NCI-H2107 treated with DMSO at 0.1 percent for 48 hours (cell line): ENCODE measurements around the gene SAMD4A.

Source experiments
- DNase-seq: peaks from one replicate; lab custom pipeline; 2025; ENCODE audit not compliant: unreplicated experiment; lab: John Stamatoyannopoulos, UW

The SAMD4A gene

DNA sequence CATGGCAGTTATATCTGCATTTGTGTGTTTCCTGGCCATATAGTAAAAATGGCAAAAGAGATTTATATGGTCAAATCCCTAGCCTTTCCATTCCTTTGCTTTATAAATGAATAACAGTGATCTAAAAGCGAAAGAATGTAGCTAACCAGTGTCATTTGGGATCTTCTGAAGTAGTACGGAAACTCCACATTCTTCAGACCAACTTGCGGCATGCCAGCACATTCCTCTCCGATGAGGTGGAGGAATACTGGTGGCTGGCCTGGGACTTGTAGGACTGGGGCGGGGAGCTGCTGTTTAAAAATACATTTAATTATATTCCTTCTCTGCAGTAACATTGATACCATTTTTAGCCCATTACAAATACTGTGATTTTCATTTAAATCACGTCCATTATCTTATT is 85.3 kb downstream of the SAMD4A start:
- no peak for DNase-seq

DNA sequence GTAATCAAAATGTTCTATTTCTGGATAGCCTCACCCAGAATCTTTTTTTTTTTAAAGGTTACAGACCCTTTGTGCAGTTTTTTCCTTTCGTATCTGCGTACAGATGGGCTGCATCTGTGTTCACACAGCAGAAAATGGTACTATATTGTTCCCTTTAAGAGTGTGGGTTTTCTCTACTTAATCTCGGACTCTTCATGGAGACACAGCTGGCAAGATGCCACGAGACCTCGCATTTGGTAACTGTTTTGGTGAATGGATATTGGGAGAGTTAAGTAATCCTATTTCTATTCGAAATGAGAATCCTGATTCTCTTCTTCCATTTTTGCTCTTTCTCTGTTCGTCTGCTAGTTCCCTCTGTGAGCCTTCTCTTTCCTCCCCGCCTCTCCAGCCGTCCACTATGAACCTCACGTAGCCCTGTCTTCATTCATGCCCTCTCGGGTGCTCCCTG is 85.7 kb downstream of the SAMD4A start:
- DNase-seq, result no peak

DNA sequence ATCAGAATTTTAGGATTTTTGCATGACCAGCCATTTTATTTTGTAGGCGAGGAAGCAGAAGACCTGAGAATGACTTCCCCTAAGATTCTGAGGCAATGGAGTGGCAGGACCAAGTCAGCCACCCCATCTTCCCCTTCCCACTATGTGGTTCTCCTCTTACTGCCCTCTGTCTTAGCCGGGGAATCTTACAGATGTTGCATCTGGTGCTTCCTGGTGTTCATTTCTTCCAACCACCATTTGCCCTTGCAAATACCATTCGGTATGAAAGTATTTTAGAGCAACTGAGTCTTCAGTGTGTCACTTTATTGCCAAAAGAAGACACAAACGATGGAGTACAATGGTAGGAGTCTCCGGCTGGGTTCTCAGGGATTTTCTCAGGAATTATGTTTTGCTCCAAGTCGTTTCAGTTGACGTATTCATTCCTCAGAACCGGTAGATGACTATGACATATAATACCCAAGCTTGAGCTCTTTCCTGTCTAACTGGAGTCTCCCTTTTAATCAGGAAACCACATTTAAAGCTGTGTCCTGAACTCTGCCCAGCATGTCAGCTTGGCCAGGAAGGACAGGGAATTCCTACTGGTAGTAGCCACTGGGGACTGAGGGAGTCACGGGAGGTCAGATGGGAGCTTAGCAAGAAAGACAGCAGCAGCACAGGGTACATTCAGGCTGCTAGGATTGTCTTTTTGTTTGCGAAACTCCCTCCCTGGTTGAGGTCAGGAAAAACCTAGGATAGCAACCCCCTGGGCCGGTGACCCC is 87.0 kb downstream of the SAMD4A start:
- no peak for DNase-seq

DNA sequence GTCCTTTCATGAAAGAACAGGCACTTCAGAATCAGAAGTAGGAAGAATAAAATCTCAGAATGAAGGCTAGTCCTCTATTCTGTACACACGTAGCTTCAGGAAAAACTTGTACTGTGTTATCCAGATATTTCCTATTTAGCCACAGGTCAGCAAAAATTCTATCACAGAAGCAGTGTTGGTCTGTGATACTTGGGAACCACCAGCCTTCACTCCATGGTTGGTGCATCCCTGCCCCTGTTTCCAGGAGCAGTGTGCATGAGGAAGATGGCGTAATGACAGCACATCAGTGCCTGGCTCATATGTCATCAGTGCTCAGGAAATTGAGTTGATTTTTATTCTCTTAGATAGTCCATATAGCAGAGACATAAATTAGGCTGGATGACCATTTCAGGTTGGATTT is 87.7 kb downstream of the SAMD4A start:
- DNase-seq, result no peak

DNA sequence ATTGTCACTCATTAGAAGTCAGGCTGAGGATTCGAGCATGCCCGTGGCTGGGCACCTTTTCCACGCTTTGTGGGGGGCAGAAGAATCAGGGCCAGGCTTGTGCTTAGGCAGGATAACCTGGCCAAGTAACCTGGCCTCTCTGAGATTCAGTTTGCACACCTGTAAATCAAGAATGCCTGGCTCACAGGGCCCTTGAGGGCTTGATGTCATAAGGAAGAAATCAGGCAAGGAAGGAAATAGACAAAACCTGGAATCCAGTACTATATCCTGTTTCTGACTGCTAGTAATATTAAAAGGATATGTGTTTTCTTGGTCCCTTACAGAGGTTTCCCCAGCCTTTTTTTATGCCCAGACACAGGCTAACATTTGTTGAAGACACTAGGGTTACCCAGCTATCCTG is 91.9 kb downstream of the SAMD4A start:
- DNase-seq, result no peak

DNA sequence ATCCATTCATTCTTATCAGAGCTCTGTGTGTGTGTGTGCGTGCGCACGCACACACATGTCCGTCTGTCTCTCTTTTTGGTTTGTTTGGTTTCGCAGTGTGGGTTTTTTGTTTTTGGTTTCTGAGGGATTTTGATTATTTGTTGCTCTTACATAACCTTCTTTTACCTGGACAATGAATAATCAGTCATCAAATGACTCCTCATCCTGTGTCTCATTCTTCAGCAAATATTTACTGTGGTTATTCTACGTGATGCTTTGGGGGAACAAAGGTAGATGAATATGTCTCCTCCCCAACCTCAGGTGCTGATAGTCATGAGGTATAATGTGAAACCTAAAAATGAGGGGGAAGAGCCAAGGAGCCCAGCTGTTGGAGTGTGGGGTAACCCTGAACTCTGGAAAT is 92.4 kb downstream of the SAMD4A start:
- DNase-seq, result no peak

DNA sequence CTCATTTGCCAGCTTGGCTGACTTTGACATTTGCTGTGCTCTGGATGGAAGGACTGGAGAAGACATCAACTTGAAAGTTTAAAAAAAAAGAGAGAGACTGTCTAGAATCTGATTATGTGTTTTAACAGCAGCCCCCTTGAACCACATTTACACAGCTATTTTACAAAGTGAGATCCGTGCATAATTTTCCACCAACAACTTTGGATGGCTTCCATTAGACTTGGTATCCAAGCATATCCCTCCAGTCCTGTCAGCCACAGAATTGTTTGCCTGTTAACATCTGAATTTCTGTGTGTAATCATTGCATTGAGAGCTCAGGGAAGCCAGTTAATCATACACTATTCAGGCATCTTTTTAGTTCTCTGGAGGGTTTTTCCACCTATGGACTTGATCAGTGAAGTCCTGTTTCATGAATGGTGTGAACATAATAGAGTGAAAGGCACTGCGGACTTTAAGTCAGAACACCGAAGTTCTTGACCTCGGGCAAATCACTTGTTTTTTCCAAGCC is 93.7 kb downstream of the SAMD4A start:
- no peak for DNase-seq

DNA sequence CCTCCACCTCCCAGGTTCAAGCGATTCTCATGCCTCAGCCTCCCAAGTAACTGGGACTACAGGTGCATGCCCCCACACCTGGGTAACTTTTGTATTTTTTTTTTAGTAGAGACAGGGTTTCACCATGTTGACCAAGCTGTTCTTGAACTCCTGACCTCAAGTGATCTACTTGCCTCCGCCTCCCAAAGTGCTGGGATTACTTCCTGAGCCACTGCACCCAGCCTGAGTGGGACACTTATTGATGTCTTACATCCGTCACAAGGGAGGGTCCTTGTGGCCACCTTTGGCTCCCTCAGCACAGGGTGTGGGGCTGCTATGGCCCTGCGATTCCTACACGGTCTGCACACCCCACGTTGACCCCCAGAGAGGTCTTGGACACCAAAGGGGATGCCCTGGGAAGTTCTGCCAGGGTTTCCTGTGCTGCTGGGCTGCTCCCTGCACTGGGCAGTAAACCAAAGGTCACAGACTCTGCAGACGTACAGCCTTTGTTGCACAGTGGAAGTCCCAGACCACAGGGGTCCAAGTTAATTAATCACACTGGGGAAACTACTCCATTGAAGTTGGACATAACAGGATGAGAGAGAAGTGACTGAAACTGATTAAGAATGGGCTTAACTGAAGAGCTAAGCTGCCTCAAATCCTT is 95.7 kb downstream of the SAMD4A start:
- no peak for DNase-seq

DNA sequence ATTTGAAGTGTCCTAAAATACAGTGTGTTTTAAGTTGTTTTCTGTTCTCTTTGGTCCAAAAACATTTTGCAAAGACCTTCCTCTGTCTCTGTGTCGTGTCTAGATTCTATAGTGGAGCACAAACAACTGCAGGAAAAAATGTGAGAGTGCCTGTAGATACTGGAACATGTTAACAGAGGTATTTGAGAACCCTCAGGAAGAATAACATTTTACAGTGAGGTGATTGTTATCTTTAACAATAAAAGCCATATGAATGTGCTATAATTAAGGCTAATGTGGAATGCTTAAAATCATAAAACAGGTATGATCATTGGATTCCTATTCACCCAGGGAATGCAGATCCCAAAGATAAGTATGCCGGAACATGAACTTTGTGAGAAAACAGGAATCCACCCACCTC is 98.0 kb downstream of the SAMD4A start:
- DNase-seq, result no peak

DNA sequence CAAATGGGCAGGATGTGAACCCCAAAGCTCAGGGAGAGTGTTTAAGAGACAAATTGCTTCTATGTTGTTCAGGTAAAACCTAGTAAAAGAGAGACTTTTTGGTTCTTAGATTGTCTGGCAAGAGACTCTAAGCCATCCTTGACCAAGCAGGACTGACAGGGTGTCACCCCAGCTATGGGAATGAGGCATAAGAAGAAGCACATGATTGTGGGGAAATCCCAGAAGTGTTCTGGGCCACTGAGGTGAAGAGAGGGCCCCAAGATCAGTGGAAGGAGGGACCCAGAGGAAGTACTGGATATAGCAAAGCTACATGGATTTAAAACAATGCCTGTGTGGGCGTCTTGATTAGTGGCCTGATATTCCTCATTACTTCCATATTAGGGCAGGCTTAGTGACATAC is 99.0 kb downstream of the SAMD4A start:
- DNase-seq, result no peak

DNA sequence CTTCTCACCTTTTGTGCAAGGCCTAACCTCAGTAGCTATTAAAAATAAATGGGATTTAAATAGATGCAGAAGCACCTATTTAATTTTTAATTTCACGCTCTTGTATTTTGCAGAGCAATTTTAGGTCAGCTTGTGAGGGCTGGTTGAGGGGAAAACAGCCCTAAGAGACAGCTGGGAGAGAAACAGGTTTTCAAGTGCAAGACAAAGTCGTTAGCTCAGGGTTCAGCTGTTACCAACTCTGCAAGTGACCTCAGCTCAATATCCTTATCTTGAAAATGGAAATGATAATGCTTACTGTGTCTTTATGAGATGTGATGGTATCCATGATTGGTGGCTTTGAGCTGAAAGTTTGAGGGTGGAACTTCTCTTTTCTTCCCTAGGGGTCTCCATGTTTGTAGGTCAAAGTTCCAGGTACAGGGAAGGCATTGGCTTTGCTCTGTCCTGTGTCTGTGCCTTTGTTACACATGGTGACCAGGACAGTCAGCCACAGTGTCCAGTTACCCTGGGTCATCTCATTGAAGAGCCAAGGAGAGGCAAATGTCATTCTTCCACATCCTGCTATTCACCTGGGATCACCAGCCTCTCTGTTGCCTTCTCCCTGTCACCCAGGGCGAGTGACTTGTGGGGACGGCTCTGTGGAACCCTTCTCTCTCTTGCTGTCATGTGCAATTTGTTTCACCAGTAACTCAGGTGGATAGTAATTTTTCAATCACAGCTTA is 100.3 kb downstream of the SAMD4A start:
- no peak for DNase-seq

DNA sequence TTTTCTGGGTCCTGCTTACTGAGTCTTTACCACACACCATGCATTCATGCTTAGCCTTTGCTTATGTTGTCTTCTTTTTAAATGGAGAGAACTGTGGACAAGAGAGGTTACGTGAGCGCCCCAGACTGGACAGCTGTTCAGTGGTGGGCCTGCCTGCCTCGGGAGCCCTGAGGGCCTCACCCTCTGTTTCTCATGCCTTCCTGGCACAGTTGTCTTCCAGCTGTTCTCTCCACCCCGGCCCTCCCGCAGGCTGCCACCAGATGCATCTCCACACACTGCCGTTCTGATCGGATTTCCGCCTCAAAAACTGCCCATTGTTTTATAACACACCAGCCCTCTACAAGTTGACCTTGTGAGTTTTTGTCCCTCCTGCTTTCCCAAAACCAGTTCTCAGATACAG is 100.8 kb downstream of the SAMD4A start:
- DNase-seq, result no peak

DNA sequence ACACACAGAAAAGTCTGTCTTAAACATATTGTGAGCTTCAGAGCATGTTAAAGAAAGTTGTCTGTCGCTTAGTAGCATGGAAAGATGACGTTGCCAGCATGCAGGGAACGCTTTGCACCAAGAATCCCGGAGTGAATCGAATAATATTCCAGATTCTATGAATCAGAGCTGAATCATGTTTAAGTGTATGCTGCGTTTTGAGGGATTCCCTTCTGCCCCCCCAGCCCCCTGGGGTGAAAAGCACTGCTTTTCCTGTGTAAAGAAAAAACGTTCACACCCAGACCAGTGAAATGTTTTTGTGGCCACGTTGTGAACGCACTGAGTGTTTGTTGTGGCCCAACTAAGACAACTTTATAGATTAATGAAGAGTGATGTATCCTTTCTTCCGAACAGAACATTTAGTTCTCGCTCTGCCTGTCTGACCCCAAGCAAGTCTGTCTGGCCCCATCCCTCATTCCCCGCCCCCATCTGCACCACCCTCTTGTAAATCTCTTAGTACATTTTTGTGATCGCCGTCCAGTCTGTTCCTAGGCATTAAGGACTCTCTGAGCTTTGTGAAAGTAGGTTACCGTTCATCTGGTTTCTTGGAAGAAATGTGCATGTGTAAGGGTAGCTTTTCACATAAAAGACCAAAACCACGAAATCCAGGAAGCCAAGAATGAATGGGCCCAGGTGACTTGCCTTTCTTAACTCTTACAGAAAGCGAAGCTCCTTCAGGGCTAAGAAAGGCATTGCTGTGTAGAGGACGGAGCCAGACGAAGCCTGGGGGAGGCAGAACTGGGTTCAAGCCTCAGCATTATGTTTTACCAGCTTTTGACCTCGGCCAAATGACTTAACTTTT is 103.0 kb downstream of the SAMD4A start:
- no peak for DNase-seq

DNA sequence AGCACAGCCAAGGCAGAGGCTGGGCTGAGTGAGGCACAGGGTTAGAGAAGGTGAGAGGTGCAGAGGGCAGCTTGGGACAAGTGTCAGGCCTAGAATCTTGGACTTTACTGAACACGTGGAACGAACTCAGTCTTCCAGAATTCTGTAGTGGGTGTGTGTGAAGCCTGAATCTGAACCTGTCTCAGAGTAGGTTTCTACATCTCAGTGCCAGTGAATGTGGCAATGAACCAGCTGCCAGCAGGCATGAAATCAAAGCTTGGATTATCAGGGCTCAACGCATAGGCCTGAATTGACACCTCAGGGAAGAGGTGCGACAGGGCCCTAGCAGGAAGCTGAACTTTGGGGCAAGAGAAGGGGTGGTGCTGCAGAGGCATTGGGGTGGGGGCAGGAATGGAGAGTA is 104.6 kb downstream of the SAMD4A start:
- DNase-seq, result no peak

DNA sequence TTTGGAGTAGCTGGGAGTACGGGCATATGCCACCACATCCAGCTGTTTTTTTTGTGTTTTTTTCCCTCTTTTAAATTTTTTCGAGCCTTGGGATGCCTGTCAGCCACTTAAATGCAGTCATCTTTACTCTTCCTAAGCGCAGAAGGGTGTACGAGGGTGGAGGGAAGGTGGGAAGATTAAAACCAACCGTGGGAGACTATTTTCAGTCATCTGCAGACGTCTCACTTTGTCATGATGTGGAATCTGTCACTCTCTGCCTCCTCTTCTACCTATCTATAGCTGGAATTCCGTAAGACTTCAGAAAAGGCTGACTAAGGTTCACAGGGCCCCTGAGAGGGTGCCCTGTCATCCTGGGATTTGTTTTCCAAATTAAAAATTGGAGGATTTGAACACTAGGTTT is 105.3 kb downstream of the SAMD4A start:
- no peak for DNase-seq

DNA sequence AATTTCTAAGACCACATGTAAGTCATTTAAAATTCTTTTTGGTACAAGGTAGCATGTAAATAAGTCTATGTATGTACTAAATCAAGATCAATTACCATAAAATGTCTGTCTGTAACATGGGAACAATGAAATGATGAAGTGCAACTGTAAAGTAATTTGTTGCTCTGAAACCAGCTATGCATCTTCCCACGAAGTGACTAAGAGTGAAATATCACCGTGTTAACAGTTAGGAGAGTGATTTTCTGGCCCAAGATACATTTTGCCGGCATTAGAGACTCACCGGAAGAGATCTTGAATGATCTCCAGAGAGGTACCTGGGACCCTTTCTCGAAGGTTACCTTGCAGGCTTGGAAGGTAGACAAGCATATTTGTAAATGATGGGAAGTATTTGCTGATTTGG is 105.8 kb downstream of the SAMD4A start:
- DNase-seq, result no peak

DNA sequence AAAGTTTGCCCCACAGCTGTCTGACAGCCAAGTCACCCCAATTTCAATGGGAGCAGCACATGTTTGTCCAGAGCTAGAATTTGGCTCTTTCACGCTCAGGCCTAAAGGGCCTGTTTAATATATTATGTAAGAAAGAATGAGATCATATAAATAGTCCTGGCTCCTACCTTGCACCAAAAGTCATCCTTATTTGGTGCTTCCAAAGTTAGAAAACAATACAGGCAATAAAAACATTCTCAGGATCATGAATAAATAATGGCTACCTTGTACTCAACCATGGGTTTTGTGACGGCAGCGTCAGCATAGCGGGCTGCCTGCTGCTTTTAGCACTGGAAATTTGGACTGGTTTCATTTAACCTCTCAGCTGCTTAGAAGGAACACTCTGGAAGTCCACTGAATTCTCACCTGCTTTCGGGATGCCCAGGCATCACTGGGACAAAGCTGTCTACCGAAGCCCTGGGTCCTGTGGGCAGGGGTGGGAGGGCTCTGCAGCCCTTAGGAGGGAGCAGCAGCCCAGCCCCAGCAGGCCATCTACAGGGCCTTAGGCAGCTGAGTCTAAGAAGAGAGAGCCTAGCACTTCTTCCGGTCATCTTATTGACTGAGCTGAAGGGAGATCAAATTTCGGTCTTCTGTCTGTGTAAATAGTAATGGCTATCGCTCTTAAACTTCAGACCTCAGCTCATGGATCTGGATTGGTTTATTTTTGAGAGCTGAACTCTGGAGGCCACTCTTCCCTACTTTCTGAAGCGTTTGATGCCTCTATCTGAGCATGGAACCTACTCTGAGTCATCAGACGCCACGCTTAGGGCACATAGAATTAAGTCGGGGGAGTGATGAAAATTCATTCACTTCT is 106.5 kb downstream of the SAMD4A start:
- no peak for DNase-seq

DNA sequence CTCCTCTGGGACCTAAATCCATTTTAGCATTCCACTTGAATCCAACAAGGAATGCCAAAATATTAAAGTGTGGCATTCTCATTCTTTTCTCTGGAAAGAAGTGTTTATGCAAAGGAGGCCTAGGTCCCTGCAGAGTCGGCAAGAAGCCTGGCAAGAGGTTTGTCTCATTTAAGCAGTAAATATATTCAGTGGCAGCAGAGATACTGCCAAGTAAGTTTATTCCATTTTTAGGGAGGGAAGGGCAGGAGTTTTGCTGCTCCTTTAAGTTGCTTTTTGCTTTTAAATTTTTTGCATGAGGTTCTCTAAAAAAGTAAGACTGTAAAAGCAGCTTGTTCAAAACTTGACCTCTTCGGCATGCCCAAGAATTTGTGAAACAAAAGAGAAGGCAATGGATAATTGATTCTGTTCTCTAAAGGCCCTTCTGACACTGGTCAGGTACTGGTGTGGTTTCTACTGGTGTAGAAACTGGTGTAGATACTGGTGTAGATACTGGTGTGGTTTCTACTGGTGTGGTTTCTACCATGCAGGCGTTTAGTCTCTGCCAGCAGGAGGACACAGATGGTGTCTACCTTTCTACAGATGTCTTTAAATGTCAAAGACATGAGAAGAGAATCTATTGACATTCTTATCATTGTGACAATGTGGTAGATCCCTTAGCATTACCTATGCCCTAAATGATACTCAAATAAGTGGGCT is 107.3 kb downstream of the SAMD4A start:
- no peak for DNase-seq

DNA sequence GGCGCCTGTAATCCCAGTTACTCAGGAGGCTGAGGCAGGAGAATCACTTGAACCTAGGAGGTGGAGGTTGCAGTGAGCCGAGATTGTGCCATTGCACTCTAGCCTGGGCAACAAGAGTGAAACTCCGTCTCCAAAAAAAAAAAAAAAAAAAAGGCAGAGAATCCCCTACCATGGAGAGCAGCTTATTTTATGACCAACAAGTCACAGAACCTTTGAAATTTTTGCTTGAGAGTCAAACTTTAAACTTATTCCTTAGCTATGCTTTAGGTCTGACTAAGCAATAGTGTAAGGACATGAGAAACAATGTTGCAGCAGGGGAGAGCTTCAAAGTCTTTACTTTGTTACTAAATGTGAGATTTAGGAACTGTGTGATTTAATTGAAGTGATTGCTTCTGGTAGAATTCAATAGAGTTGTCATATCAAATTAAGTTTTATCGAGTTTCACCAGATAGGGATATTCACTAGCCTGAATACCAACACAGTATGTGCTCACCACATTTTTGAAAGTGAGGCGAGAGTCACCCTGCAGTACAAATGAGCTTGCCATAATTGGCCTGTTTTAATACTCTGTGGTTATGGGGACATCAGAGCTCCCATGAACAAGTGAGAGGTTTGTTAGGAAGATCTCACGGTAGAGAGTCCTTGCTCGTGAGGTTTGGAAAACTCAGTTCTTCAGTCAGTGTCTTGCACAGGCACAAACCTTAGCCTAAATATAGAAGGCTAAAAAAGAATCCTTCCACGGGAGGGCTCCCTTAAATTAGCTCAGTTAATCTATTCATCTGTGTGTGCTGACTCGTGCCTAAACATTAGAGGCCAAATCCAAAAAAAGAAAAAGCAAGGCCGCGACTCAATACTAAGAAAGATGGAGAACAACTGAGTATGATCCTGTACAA is 108.6 kb downstream of the SAMD4A start:
- no peak for DNase-seq
